NAMALWA (cell line): ENCODE measurements around the gene PPP2R5D.
"Not testable (repeated sequence)": the region's sequence is repeated elsewhere in the genome, so short reads cannot be mapped to it uniquely, and the experiment has no call there.

Experiments used
- DNase-seq: peaks from one replicate; pipeline ENCODE4 v3.0.0-alpha.2; 2015; ENCODE audit warnings: low spot score

Gene PPP2R5D

DNA sequence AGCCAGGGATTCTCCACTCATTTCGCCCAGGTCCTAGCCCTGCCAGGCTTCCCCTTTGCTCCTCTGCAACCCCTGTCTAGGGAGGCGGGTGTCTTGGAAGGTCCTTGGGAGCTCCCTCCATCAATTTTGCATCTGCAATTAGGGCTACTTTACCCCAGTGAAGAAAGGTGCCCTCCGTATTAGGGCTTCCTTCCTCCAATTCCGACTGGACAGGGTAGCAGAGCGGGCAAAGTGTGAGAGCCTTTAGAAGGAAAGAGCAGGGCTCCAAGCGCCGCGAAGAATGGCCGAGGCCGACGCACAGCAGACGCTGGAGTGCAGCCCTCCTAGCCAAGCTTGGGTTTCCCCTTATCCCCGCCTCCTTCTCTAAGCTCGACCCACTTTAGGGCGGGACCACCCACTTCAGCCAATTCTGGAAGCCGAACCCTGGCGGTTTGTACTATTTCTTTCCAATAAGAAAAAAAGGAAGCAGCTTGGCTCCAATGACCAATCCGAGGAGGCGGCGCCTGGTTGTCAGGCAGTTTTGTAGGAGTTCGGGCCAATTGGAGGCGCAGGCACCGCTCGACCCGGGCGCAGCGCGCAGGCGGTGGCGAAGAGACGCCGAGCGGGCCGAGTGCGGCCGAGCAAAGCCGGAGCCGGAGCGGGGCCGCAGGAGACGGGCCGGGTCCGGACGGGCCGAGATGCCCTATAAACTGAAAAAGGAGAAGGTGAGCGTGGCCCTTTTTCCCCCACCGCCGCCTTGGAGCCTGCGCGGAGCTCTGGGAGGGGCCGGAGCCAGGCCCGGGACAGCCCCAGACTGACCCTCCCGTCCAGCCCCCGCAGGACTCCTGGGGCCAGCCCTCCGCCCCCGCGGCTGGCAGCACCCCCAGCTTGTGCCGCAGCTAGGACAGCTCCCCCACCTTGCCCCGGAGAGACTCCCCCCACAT, at the start of gene PPP2R5D:
PPP2R5D (plus strand) TSS at position 570 of the 923 bp plus-strand sequence; CDS start at position 678, 108 bp downstream.
- peak; percentile 99 for DNase-seq

DNA sequence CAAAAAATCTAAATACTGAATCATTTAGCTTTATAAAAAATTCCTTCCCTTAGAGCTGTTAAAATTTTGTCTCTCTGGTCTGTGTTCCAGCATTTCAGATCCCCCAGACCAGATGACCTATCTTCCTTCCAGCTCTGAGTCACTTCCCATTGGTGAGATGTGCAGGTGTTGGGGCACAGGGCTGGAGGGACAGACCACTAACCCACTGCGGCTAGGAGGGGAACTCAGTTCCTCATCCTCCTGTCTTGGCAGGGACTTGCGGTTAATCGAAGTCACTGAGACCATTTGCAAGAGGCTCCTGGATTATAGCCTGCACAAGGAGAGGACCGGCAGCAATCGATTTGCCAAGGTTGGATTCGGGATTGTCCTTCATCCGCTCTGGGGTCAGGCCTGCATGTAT, 49.0 kb upstream of the PPP2R5D start:
- DNase-seq, result no peak

DNA sequence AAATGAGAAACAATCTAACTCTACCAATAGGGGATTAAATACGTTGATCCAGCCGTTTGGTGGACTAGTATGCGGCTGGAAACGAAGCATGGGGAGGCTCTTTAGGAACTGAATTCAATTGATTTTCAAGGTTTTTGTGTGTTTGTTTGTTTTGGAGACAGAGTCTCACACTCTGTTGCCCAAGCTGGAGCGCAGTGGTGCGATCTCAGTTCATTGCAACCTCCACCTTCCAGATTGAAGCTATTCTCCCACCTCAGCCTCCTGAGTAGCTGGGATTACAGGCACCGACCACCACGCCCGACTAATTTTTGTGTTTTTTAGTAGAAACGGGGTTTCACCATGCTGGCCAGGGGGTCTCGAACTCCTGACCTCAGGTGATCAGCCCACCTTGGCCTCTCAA, 48.0 kb upstream of the PPP2R5D start:
- DNase-seq, result no peak

DNA sequence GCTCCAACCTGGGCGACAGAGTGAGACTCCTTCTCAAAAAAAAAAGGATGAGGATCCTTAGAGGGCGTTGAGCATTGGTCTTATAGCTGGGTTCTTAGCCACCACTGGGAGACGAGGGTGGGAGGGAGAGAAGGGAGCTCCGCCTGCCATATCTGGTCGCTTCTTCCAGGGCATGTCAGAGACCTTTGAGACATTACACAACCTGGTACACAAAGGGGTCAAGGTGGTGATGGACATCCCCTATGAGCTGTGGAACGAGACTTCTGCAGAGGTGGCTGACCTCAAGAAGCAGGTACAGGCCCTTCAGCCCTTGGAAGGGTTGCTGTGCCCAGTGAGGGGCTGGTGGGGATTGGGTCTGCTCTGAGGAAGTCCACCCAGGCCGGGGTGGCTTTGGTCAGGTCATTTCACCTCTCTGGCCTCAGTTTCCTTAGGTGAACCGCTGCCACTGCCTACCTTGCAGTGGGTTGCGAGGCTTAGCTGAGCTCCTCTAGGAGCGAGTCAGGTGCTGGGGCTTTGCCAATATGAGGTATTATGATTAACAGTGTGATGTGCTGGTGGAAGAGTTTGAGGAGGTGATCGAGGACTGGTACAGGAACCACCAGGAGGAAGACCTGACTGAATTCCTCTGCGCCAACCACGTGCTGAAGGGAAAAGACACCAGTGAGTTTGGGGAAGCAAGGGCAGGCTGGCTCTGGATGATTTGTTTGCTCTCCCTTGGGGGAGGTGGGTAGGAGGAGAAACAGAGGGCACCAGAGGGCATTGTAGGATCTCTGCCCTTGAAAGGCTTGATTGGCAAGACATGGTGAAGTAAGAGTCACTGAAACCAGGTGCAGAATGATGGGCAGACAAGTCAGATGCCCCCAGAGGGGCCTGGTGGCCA, 46.6 kb upstream of the PPP2R5D start:
- no peak for DNase-seq

DNA sequence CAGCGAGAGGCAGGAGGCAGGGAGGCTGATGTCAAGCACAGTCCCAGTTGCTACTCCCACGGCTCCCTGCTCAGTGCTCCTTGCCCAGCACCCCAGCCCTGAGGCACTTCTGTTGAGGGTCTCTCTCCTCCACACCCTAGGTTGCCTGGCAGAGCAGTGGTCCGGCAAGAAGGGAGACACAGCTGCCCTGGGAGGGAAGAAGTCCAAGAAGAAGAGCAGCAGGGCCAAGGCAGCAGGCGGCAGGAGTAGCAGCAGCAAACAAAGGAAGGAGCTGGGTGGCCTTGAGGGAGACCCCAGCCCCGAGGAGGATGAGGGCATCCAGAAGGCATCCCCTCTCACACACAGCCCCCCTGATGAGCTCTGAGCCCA, 46.0 kb upstream of the PPP2R5D start:
- no peak for DNase-seq

DNA sequence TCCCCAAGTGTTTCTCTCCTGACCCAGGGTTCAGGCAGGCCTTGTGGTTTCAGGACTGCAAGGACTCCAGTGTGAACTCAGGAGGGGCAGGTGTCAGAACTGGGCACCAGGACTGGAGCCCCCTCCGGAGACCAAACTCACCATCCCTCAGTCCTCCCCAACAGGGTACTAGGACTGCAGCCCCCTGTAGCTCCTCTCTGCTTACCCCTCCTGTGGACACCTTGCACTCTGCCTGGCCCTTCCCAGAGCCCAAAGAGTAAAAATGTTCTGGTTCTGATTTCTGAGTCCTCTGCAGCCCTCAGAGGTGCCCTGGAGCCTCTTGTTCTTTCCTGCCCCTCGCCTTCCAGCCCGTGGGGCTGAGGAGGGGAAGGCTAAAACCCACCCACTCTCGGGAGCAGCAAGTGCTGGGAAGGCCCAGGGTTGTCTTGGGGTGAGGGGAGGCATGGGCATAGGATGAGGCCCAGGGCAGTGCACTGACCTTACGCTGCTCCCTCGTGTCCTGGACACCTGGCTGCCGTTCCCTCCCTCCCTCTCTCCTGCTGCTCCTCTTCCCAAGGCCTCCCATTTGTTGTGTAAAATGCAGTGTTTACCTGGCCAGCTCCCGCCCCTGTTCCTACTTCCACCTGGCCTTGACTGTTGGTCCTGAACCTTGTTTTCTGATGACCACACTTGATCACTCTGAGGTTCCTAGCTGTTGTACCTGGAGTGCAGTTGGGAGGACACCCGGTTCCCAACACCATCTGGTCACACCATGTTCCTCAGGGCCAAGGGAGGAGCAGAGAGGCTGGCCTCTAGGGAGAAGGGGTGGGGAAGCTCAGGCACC, 45.2 kb upstream of the PPP2R5D start:
- no peak for DNase-seq

DNA sequence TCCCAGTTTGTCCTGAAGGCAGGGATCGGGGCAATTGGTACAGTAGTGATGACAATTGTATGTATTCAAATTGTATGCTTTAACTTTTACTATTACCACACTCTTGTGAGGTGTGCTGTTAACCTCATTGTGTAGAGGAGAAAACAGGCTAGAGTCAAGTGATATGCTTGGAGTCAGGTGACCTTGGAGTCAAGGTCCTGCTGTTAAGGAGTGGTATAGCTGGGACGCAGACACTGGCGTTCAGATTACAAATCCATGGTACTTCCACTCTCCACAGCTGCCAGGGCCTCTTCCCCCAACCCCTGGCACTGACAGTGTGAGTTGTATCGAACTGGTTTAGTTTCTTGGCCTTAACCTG, 44.6 kb upstream of the PPP2R5D start:
- no peak for DNase-seq

DNA sequence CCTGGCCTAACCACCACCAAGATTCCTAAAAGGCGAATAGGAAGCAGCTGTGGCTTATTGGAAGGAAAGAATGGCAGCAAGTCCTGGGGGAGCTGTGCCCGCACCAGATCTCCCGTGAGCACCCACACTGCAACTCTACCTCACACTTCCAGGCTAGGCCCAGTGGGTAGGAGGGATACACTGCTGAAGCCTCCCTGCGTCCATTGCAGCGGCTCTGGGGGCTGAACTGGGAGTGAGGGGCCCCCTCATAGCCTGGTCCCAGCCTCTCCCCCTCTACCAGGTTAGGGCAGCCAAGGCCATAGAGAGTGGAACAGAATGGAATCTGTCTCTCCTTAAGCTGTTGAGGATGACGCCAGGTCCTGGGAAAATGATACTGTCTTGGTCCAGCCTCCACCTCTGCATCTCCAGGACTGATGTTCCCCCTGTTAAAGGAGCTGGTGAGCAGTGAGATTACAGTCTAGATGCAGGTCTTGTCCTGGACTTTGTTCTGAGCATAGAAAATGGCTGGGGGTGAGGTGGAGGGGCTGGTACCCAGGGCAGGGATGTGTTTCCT, 43.8 kb upstream of the PPP2R5D start:
- DNase-seq, result no peak

DNA sequence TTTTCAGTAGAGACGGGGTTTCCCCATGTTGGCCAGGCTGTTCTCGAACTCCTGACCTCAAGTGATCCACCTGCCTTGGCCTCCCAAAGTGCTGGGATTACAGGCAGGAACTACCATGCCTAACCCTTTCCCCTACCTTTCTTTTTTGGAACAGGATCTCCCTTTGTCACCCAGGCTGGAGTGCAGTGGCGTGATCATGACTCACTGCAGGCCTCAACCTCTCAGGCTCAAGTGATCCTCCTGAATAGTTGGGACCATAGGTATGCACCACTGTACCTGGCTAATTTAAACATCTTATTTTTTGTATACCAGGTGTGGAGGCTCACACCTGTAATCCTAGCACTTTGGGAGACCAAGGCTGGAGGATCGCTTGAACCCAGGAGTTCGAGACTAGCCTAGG, 43.0 kb upstream of the PPP2R5D start:
- DNase-seq, result not testable (repeated sequence)

DNA sequence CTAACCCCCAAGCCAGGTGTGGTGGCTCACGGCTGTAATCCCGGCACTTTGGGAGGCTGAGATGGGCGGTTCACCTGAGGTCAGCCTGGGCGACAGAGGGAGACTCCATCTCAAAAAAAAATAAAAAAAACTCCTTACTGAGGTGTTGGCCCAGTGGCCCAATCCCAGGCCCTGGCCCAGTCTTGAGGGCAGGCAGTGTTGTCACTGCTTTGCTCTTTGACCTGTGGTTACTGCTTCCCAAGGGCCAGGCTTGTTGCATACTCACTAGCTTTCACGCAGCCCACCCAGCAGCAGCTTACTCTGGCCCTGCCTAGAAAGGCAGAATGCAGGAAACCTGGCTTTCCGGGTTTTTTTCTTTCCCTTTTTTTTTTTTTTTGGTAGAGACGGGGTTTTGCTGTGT, 41.9 kb upstream of the PPP2R5D start:
- DNase-seq, result no peak

DNA sequence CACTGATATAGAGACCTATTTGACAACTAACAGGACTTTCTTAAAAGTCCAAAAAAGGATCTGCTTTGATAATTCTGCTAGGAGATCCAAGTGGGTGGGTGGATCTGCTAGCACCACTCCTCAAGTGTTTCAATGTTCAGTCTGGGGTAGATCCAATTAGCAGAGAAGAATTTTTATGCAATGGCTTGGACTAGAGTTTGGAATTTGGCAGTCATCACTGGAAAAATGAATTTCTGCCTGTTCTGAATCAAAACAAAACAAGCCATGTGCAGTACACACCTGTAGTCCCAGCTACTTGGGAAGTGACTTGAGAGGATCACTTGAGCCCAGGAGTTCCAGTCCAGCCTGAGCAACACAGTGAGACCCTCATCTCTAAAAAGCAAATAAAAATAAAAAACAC, 36.4 kb upstream of the PPP2R5D start:
- no peak for DNase-seq

DNA sequence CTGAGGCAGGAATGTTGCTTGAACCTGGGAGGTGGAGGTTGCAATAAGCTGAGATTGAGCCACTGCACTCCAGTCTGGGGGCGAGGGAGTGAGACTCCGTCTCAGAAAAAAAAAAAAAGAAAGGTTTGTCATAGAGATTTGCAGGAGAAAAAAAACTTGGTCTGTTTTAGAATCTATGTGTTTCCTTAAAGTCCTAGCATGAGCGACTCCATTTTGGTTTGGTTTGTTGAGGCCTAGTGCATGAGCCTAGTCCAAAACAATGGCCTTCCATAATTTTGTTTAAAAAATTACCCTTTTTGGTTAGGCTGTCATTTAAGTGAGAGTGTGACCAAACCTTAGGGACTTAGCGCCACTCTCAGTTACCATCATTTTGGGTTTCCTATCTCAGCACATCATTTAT, 32.0 kb upstream of the PPP2R5D start:
- no peak for DNase-seq

DNA sequence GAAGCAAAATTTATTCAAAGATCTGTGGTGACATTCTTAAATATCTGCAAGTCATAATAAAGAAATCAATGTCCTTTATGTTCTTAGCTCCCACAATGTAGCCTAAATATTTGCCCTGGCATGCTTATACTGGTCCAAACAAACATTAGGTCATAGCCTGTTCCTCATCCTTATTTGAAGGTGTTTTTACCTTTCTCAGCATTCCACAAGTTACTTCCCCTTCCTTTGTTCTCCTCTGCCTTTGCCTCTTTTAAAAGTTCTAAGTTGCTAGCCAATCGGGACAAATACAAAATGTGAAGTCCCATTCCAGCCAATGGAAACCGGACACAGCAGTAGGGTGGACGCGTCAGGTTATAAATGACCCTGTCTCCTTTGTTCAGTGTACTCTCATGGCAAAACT, 30.0 kb upstream of the PPP2R5D start:
- not testable (repeated sequence) for DNase-seq

DNA sequence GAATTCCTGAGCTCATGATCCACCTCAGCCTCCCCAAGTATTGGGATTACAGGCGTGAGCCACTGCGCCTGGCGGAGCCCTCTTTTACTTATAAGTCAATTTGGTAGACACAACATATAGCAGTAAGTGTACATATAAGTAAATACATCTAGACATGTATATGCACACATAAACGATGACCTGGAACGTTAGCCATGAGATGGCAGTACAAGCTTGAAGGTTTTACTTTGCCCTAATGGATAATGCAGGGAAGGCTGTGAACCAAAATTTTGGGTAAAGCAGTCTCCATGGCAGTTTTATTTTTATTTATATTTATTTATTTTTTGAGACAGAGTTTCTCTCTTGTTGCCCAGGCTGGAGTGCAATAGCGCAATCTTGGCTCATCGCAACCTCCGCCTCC, 26.2 kb upstream of the PPP2R5D start:
- DNase-seq, result no peak

DNA sequence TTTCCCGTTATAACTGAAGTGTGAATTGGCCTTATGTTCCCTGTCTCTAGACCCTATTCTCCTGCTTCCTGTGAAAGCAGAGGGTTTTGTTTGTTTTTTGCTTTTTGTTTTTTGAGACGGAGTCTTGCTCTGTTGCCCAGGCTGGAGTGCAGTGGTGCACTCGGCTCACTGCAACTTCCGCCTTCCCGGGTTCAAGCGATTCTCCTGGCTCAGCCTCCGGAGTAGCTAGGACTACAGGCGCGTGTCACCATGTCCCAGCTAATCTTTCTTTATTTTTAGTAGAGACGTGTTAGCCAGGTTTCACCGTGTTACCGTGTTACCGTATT, 24.5 kb upstream of the PPP2R5D start:
- DNase-seq, result no peak

DNA sequence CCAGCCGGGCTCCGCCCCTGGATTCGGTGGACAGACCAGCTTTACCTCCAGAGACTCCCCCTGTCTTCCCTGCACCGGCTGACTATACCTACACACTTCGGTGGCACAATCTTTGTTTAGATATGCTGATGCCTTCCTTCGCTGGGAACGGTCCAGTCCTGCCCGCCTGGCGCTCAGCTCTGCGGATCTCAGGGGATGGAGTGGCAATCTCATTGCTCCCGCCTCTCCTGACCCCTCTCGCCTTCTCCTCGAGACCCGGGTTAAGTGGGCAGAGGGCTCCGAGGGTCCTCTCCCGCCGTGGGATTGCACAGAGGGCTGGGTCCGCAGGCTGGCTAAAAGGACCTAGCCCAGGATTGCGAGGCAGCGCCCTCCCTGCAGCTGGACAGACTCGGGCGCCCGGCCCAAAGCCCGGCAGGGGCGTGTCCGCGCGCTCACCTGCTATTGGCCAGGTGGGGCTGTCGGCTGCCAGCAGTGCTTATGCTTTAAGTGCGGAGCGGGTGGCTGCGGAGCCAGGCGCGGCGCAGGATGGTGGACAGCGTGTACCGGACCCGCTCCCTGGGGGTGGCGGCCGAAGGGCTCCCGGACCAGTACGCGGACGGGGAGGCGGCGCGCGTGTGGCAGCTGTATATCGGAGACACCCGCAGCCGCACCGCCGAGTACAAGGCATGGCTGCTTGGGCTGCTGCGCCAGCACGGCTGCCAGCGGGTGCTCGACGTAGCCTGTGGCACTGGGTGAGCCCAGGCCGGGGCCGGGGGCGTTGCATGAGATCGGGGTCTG, 23.9 kb upstream of the PPP2R5D start, which contains the start of gene GNMT:
GNMT (plus strand) TSS at position 512 of the 777 bp plus-strand sequence; CDS start at position 526, 14 bp downstream.
- DNase-seq, result no peak

DNA sequence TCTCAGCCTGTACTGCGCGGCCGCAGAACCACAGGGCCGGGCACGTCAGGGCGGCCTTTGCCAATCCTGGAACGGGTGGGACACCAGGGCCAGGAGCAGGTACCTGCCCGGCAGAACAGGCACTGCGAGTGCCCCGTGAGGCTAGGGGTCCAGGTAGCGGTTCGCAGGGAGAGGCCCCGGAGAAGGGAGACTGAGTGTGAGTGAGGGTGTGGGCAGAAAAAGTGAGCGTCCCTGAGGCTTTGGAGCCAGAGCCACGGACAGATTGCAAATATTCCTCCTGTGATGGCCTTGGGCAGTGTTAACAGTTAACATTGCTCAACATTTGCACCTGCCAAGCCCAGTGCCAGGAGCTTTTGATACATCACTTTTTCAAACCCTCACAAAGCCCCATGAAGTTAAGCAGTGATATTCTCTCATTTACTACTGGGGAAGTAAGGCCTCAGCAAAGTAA, 23.3 kb upstream of the PPP2R5D start:
- DNase-seq, result no peak

DNA sequence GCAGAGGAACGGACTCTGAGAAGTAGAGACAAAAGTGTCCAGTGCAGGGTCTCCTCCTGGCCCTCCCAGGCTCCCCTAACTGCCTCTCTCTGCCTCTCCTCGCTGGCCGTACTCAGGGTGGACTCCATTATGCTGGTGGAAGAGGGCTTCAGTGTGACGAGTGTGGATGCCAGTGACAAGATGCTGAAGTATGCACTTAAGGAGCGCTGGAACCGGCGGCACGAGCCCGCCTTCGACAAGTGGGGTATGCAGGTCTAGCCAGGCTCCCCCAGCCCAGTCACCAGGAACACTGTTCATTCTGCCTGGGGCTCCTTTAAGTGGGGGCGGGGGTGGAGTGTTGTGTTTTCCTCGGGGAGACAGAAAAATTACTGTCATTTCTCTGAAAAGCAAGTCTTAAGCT, 22.3 kb upstream of the PPP2R5D start:
- no peak for DNase-seq

DNA sequence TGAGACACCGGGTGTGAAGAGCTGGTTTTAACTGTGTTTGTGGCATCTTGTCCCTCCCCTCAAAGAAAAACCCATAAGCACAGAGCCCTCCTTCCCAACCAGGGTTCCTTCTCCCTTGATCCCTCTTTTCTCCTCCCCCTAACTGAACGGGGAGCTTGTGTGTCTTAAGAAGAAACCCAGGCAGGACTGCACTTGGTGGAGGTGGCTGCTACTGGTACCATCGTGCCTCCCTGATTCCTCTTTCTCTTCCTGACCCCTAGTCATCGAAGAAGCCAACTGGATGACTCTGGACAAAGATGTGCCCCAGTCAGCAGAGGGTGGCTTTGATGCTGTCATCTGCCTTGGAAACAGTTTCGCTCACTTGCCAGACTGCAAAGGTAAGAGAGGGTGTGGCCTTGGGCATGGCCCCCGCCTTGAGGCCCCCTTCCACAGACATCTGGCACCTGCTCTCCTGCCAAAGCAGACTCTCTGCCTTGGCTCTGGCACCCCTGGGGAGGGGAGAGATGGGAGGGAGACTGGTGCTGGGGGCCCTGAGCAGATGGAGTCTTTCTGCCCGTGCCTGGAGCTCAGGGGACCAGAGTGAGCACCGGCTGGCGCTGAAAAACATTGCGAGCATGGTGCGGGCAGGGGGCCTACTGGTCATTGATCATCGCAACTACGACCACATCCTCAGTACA, 21.7 kb upstream of the PPP2R5D start:
- DNase-seq, result no peak

DNA sequence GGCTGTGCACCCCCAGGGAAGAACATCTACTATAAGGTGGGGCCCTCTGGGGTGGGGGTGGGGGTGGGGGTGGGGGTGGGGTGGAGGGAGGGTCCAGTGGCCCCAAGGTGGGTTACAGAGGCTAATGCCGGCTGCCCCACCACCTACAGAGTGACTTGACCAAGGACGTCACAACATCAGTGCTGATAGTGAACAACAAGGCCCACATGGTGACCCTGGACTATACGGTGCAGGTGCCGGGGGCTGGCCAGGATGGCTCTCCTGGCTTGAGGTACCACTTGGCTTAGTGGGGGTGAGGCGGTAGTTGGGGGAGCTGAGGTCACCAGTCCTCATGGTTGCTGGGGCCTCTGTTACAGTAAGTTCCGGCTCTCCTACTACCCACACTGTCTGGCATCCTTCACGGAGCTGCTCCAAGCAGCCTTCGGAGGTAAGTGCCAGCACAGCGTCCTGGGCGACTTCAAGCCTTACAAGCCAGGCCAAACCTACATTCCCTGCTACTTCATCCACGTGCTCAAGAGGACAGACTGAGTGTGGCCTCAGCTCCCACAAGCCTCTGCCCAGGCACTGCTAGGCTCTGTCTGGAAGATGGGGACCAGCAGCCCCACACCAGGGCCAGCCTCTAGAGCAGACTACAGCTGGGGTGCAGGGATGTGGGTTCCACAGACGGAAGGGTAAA, 21.1 kb upstream of the PPP2R5D start:
- DNase-seq, result no peak
